Left lung (tissue), 10 donors: ENCODE results near the gene ADNP. TPM values are rescaled to one million over a fixed set of nuclear protein-coding genes. Genes with fewer than 3 reads are reported as not detected.

Experiments
- ATAC-seq: fragments of 200-7000 bp; cut with Tn5 transposase; one replicate; pipeline ENCODE4 v1.9.1; 2020; ENCODE audit warnings: moderate library complexity
- DNase-seq, 4 donors: peaks; one replicate each; pipeline ENCODE4 v3.0.0-alpha.2; 2013 to 2020
- H3K27ac ChIP-seq, 2 donors: fragments of 200-600 bp; sonication (generic) in 1 of 2; one replicate each; pipeline versions ENCODE4 v1.5.0 to v1.8.0; 2020 to 2021
- H3K27me3 ChIP-seq, 2 donors: fragments of 200-600 bp; sonication (generic) in 1 of 2; one replicate each; pipeline versions ENCODE4 v1.5.0 to v1.8.0; 2020 to 2021
- H3K36me3 ChIP-seq, 2 donors: fragments of 200-600 bp; sonication (generic) in 1 of 2; one replicate each; pipeline versions ENCODE4 v1.5.0 to v1.8.0; 2020 to 2021
- H3K4me1 ChIP-seq, 2 donors: fragments of 200-600 bp; one replicate each; pipeline ENCODE4 v1.8.0; 2021
- H3K4me3 ChIP-seq, 2 donors: fragments of 200-600 bp; sonication (generic) in 1 of 2; one replicate each; pipeline versions ENCODE4 v1.5.0 to v1.8.0; 2020 to 2021; ENCODE audit warnings: mild to moderate bottlenecking in 1 of 2
- H3K9me3 ChIP-seq, 2 donors: fragments of 200-600 bp; sonication (generic) in 1 of 2; one replicate each; pipeline versions ENCODE4 v1.5.0 to v1.8.0; 2020 to 2021
- CTCF ChIP-seq, 2 donors: fragments of 200-600 bp; sonication (generic) in 1 of 2; IDR thresholded peaks; one replicate each; pipeline versions ENCODE4 v1.5.0 to v1.8.0; 2021; ENCODE audit warnings: antibody characterized with exemption in 2 of 2
- intact Hi-C, 2 donors: fragments of 100-400 bp; cut with DNase I; formaldehyde crosslinking; loops; one replicate each; pipeline versions ENCODE4 v1.11.2 to v1.14.2; 2022
- polyA plus RNA-seq, 6 donors: library from polyadenylated mRNA; unstranded; fragments of 120-200 nt; gene quantifications; one replicate each; pipeline ENCODE4 v1.2.1, GENCODE V29; 2013; ENCODE audit not compliant: insufficient read length in 6 of 6
- total RNA-seq, 2 donors: library from RNA; stranded (reverse); fragmentation: NEBNext Ultra II Directional; extraction: Animal tissue kit (Norgen Biotek cat#: 25700); gene quantifications; one replicate each; pipeline ENCODE4 v1.2.1, GENCODE V29; 2021
- donor health status: DM: no; HTN: yes; CAD: no.
- donor health status: DM: no; HTN: no; CAD: no.

ADNP gene
- total and polyA plus RNA-seq, 8 donors: 51.9 to 130 (median 112) TPM

GRCh38 chr20:50870561-50871161, 60.6 kb downstream of the ADNP start:
- no peak for TF ChIP-seq CTCF (IDR thresholded peaks at IDR 0.05)
- ATAC-seq: peak; percentile 20
- Histone ChIP-seq H3K4me1 (no peaks in the 10 kb centered on the region), H3K9me3 (no peaks in the 10 kb centered on the region), H3K27me3 (no peaks in the 10 kb centered on the region), H3K27ac (no peak overlapping the region), H3K4me3 (no peak overlapping the region), H3K36me3 (no peaks in the 10 kb centered on the region)
- DNase-seq: peak in 1 of 4 donors; percentile 58
- intact Hi-C loops: no loop called here

GRCh38 chr20:50868509-50869495, 62.4 kb downstream of the ADNP start:
- TF ChIP-seq CTCF (IDR thresholded peaks at IDR 0.05): no peak
- intact Hi-C loops: no loop called here
- Histone ChIP-seq H3K4me1 (no peaks in the 10 kb centered on the region), H3K4me3 (no peak overlapping the region), H3K36me3 (no peaks in the 10 kb centered on the region), H3K9me3 (no peaks in the 10 kb centered on the region), H3K27me3 (no peaks in the 10 kb centered on the region), H3K27ac (no peak overlapping the region)
- ATAC-seq (no peak), DNase-seq (no peak)

GRCh38 chr20:50867805-50868204, 63.4 kb downstream of the ADNP start:
- Histone ChIP-seq H3K36me3 (no peaks in the 10 kb centered on the region), H3K27ac (no peak overlapping the region), H3K4me1 (no peaks in the 10 kb centered on the region), H3K4me3 (no peak overlapping the region), H3K9me3 (no peaks in the 10 kb centered on the region), H3K27me3 (no peaks in the 10 kb centered on the region)
- TF ChIP-seq CTCF (IDR thresholded peaks at IDR 0.05): no peak
- ATAC-seq (no peak), DNase-seq (no peak)
- intact Hi-C loops: no loop called here

GRCh38 chr20:50866831-50867230, 64.4 kb downstream of the ADNP start:
- Histone ChIP-seq H3K36me3 (no peaks in the 10 kb centered on the region), H3K27me3 (no peaks in the 10 kb centered on the region), H3K4me3 (no peak overlapping the region), H3K27ac (no peak overlapping the region), H3K4me1 (no peaks in the 10 kb centered on the region), H3K9me3 (no peaks in the 10 kb centered on the region)
- no peak for ATAC-seq
- DNase-seq: peak in 2 of 4 donors; percentile 31 to 41
- intact Hi-C loops: no loop called here
- no peak for TF ChIP-seq CTCF (IDR thresholded peaks at IDR 0.05)

GRCh38 chr20:50866036-50866685, 65.1 kb downstream of the ADNP start:
- ATAC-seq (no peak), DNase-seq (peak in 1 of 4 donors; percentile 64)
- no peak for TF ChIP-seq CTCF (IDR thresholded peaks at IDR 0.05)
- intact Hi-C loops: no loop called here
- no peaks in the 10 kb centered on the region for H3K9me3 ChIP-seq
- H3K4me3 ChIP-seq: no peak overlapping the region
- H3K27me3 ChIP-seq: no peaks in the 10 kb centered on the region
- no peak overlapping the region for H3K27ac ChIP-seq
- H3K4me1 ChIP-seq: no peaks in the 10 kb centered on the region
- no peaks in the 10 kb centered on the region for H3K36me3 ChIP-seq
